ENCODE results near the gene DLD. TPM values are rescaled to one million over a fixed set of nuclear protein-coding genes. Genes with fewer than 3 reads are reported as not detected.
"Not testable (repeated sequence)": the region's sequence is repeated elsewhere in the genome, so short reads cannot be mapped to it uniquely, and the experiment has no call there.

Gene DLD
- polyA plus RNA-seq, 3 donors: 106 to 125 (median 118) TPM

DNA sequence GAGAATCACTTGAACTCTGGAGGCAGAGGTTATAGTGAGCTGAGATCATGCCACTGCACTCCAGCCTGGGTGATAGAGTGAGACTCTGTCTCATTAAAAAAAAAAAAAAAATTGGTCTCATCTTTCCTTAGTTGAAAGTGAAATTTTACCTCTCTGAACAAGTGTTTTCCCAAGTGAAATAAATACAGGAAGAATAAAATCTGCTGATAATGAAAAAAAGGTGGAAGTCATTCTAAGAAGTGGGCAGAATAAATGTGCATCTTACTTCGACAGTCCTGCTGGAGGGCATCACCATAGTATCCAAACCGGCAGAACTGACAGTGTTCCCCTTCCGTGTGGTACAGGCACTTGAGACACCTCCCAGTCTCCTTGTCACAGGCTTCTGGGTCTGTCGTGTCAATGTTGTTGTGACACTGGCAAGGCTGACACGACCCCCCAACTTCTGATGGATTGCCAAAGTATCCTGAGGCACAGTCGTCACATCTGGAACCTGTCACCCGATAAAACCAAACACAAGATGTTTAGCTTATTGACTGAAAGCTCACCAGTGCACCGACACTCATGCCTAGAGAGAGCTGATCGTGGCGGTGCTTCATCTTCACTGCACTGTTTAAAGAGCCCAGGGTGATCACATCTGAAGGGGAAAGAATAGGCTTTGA lies 62.4 kb downstream of the DLD start:
- DNase-seq (ENCODE audit: extremely low read depth in 1 of 11, low read depth in 9 of 11, low spot score in 4 of 11): no peak

DNA sequence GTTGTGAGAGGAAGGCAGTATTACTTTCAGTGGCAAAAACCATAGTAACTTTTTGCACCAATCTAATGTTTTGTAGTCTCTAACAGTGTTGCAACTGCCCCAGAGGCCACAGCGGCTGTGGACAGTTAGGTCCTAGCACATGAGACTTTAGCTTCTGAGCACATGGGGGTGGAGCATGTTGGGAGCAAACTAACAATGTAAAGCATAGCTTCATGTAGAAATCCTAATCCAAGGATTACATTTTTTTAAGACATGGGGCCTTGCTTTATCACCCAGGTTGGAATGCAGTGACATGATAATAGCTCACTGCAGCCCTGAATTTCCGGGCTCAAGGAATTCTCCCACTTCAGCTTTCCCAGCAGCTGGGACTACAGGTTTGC lies 62.9 kb downstream of the DLD start:
- no peak for DNase-seq (ENCODE audit: extremely low read depth in 1 of 11, low read depth in 9 of 11, low spot score in 4 of 11)

DNA sequence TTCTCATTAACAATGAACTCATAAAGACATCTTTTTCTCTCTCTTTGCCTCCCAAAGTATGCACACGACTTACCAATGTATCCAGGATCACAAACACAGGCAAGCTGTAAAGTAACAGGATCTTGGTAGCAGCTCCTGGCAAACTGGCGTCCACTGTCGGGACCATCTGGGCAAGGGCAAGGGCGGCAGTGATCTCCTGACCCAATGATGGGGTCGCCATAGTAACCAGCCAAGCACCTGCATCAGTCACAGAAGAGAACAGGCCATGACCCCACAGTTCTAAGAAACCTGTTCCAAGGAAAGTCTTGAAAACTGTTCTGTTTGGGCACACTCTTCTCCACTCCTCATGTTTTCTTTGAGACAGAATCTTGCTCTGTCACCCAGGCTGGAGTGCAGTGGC lies 64.4 kb downstream of the DLD start:
- no peak for DNase-seq (ENCODE audit: extremely low read depth in 1 of 11, low read depth in 9 of 11, low spot score in 4 of 11)

DNA sequence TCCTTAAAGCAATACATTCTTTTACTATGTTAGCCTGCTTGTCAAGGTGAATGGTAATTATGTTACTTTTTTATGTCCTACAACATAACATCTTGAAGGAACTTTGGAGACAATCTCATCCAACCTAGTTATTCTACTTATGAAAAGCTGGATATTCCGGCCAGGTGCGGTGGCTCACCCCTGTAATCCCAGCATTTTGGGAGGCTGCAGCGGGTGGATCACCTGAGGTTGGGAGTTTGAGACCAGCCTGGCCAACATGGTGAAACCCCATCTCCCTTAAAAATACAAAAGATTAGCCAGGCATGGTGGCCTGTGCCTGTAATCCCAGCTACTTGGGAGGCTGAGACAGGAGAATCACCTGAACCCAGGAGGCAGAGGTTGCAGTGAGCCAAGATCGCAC lies 66.0 kb downstream of the DLD start:
- not testable (repeated sequence) for DNase-seq (ENCODE audit: extremely low read depth in 1 of 11, low read depth in 9 of 11, low spot score in 4 of 11)

DNA sequence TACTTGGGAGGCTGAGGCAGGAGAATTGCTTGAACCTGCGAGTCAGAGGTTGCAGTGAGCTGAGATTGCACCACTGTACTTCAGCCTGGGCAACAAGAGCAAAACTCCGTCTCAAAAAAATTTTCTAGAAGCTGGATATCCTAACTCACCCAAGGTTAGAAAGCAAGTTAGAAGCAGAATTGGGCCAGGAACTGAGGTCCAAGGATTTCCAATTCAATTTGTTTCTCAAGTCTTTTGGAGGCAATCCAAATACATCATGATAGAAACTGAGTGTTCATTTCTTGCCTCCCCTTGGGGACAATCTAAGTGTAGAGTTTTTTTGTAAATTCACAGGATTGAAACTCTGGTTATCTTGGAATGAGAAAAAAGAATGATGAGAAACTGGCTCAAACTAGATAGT lies 66.5 kb downstream of the DLD start:
- DNase-seq (ENCODE audit: extremely low read depth in 1 of 11, low read depth in 9 of 11, low spot score in 4 of 11): no peak

DNA sequence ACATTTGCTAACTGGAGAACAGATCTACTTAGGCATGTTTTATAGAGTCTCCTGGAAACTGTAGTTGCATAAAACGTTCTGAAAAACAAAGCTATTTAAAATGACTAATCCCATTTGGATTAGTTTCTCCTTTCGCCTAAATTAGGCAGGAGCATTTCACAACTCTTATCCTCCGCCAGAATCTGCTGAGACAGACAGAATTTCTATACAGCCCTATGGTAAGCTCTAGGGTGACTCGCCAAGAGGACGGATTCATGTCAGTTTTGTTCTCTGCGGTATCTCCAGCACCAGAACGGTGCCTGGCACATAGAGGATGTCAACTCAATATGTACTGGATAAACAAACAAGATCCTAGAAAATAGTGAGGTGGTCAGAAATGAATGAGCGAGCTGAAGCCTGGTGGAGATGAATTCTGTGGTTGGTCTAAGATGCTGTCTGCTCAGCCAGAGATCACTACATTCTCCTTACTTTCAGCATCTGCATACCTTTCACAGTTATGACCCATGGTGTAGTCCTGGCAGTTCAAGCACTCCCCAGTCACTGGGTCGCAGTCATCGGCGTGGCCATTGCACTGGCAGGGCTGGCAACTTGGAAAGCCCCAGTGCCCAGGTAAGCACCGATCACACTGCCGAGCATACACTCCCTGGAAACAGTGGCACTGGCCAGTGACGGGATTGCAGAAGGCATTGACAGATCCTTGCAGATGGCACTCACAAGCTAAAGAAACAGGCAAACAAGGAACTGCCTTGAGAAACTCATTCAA lies 68.0 kb downstream of the DLD start:
- no peak for DNase-seq (ENCODE audit: extremely low read depth in 1 of 11, low read depth in 9 of 11, low spot score in 4 of 11)

DNA sequence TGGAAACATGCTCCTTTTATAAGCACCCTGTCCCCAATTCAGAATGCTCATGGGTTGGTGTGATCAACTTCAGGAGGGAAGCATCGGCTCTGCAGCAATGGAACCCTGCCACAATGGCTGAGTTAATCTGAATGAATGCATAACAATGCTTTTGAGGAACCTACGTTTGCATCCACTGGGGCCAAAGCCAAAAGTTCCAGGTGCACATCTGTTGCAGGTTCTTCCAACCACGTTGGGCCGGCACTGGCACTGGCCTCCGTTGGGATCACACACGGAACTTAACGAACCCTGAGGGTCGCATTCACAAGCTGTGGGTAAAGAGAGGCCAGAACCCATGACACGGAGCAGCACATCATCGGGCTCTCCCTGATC lies 68.5 kb downstream of the DLD start:
- no peak for DNase-seq (ENCODE audit: extremely low read depth in 1 of 11, low read depth in 9 of 11, low spot score in 4 of 11)

DNA sequence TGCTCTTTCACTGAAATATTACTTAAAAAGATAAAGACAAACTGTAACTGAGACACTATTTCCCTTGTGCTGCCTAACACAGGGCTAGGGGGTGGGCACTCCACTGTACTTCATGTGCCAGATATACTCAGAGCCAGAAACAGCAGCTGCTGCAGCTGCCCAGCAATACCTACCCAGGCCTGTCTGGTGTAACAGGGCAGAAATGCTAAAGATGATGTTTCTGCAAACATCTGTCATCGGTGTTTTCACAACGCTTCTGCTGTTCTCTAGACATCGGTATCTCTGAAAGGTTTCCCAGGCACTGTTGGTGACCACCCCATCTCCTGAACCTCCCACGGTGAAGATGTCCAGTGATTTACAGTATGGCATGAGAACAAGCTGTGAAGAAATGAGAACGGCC lies 69.3 kb downstream of the DLD start:
- no peak for DNase-seq (ENCODE audit: extremely low read depth in 1 of 11, low read depth in 9 of 11, low spot score in 4 of 11)

DNA sequence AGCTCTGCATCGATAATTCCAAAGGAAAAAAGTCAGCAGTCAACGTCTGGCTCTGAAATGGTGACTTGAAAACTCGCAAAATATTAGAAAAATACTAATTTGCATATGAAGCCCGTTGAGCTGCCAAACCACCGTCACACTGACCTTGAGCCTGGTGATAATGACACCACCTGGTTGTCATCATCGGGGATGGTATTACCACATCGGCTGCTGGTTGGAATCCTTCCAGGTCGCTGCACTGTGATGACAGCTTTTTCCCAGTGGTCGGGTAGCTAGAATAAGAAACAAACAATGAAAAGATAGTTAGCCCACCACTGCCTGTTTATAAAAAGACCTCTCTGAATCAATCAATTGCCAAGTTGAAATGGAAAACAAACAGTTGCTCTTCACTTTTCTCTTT lies 70.4 kb downstream of the DLD start:
- DNase-seq (ENCODE audit: extremely low read depth in 1 of 11, low read depth in 9 of 11, low spot score in 4 of 11): no peak

DNA sequence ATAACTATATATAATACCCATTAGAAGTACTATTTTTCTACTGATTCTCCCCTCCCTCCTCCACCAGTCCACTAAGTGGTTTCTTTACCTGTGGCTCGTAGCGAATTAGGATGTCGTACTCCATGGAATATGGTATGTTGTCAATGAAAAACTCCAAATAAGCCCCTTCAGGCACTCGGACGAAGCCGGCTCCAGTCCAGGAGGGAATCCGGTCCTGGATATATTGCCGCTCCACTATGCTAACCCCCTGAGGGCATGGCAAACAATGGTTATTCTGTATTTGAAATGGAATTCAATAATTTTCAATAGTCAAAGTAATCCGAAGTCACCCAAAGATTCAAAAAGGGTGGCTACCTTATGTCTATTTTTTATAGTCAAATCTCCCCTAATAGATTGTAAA lies 71.8 kb downstream of the DLD start:
- DNase-seq (ENCODE audit: extremely low read depth in 1 of 11, low read depth in 9 of 11, low spot score in 4 of 11): no peak

DNA sequence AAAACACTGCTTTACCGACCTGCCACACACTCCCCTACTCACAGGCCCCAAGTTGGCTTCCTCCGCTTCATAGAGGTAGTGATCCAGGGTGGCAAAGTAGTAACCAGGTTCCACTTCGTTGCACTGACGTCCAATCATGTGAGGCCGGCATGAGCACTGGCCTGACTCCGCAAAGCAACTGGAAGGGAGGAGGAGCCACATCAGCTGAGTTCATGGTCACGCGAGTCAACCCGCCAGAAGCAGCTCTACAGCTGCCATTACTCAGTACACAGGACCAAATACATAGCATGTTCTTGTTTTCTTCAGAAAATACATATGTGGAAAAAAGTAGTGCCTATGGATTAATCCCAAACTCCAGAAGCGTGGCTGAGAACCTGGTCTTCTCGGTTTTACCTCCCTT lies 73.5 kb downstream of the DLD start:
- DNase-seq (ENCODE audit: extremely low read depth in 1 of 11, low read depth in 9 of 11, low spot score in 4 of 11): no peak

DNA sequence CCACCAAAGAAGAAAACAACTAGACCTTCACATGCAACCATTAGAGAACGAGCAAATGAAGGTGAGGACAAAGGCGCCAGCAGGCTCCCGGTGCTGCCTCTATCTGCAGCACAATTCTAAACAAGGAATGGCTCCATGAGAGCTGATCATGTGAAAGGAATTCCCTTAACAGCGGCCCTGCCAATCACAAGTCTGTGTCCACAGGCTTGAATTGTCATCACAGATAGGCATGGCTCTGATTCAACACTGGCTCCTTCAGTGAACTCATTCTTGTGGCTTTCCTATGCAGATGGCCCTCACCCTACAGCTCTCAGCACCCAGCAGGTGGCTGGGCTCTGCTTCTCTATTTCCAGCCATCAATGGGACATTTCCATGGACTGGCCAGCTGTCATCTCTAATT lies 75.7 kb downstream of the DLD start:
- DNase-seq (ENCODE audit: extremely low read depth in 1 of 11, low read depth in 9 of 11, low spot score in 4 of 11): no peak

DNA sequence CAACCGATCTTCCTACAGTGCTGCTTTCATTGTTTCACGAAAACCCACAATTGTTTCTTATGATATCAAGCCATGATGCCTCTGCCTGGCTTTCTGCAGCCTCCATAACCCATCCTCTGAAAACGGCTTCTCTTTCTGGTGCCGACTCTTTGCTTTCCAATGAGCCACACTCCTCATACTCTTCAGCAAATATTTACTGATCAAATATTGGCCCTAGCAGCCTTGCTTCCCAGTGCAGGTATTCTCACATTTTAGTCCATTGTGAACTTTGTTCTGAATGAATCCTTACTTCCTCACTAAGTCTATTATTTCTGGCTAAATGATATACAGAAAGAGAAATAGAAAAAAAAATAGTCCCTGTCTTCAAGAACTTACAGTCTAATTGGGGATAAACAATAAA lies 76.4 kb downstream of the DLD start:
- no peak for DNase-seq (ENCODE audit: extremely low read depth in 1 of 11, low read depth in 9 of 11, low spot score in 4 of 11)

DNA sequence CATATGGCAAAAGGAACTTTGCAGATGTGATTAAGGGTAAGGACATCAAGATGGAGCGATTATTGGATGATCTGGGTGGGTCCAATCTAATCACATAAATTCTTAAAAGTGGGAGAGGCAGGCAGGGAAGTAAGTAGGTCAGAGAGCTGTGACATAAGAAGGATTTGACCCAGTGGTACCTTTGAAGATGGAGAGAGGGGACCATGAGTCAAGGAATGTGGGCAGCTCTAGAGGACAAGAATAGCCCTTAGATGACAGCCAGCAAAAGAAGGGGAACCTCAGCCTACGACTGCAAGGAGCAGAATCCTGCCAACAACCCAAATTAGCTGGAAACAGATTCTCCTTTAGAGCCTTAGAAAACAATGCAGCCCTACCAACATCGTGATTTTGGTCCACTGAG lies 77.5 kb downstream of the DLD start:
- no peak for DNase-seq (ENCODE audit: extremely low read depth in 1 of 11, low read depth in 9 of 11, low spot score in 4 of 11)

DNA sequence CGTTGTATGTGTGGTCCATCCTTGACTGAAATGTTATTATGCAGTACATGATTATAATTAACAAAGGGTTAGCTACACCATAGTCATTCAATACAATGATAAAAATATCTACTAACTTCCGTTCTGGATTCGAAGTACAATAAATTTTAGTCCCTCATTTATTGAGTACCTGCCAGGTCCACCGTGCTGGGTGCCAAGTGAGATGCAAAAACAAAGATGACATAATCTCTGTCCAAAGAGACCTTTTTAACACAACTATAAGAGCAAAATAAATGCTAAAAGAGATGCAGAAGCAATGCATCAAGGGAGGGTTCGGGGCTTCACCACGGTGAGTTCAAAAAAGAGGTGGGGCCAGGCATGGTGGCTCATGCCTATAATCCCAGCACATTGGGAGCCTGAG lies 78.9 kb downstream of the DLD start:
- no peak for DNase-seq (ENCODE audit: extremely low read depth in 1 of 11, low read depth in 9 of 11, low spot score in 4 of 11)

Other genes starting within 250 kb of the DLD start
- 1 to 10 TPM; 1.6 to 5.7 (median 2.1) TPM for gene SLC26A4, start 230.4 kb upstream of the DLD start, polyA plus RNA-seq (ENCODE audit: insufficient read length in 3 of 3)
- gene CBLL1, start 147.0 kb upstream of the DLD start, polyA plus RNA-seq (ENCODE audit: insufficient read length in 3 of 3): 10 to 100 TPM; 27.8 to 34.6 (median 30.5) TPM
- gene SLC26A3, start 88.0 kb upstream of the DLD start, polyA plus RNA-seq (ENCODE audit: insufficient read length in 3 of 3): under 1 TPM; 0.22 to 0.62 (median 0.39) TPM
- gene LAMB1, start 112.0 kb downstream of the DLD start, polyA plus RNA-seq (ENCODE audit: insufficient read length in 3 of 3): 100 to 1,000 TPM; 622 to 760 (median 744) TPM
- 1 to 10 TPM; 1.5 to 3.9 (median 2.7) TPM for gene LAMB4, start 239.2 kb downstream of the DLD start, polyA plus RNA-seq (ENCODE audit: insufficient read length in 3 of 3)

Measured in renal cortex interstitium (tissue), 11 donors.